GF-D8 (cell line): ENCODE results near the gene LPIN1.

ENCODE experiments used
- DNase-seq: peaks from one replicate; lab custom pipeline; 2025; lab: John Stamatoyannopoulos, UW

The LPIN1 gene

GRCh38 chr2:11762799-11763461 lies 16.5 kb downstream of the LPIN1 start:
- DNase-seq, result peak; percentile 33

- DNase-seq, result no peak
These were observed 17.9 kb downstream of the LPIN1 start for GRCh38 chr2:11764359-11764758.

- DNase-seq, result no peak
These were observed 18.5 kb downstream of the LPIN1 start for GRCh38 chr2:11764920-11765319.

GRCh38 chr2:11765501-11765900 lies 19.1 kb downstream of the LPIN1 start:
- DNase-seq, result no peak

GRCh38 chr2:11766016-11766415 lies 19.6 kb downstream of the LPIN1 start:
- no peak for DNase-seq

GRCh38 chr2:11767779-11768178 lies 21.3 kb downstream of the LPIN1 start:
- peak; percentile 64 for DNase-seq

DNA sequence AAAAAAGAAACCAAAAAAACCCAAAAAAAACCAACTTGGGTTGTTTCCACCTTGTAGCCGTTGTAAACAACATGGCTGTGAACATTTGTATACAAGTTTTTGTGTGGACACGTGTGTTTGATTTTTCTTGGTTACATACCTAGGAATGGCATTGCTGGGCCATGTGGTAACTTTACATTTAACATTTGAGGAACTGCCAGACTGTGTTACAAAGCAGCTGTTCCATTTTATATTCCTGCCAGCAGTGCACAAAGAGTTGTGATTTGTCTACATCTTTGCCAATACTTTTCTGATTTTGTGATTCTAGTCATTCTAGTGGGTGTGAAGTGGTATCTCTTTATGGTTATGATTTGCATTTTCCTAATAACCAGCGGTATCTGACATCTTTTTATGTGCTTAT lies 22.5 kb downstream of the LPIN1 start:
- no peak for DNase-seq

GRCh38 chr2:11769516-11769915 lies 23.1 kb downstream of the LPIN1 start:
- no peak for DNase-seq

DNA sequence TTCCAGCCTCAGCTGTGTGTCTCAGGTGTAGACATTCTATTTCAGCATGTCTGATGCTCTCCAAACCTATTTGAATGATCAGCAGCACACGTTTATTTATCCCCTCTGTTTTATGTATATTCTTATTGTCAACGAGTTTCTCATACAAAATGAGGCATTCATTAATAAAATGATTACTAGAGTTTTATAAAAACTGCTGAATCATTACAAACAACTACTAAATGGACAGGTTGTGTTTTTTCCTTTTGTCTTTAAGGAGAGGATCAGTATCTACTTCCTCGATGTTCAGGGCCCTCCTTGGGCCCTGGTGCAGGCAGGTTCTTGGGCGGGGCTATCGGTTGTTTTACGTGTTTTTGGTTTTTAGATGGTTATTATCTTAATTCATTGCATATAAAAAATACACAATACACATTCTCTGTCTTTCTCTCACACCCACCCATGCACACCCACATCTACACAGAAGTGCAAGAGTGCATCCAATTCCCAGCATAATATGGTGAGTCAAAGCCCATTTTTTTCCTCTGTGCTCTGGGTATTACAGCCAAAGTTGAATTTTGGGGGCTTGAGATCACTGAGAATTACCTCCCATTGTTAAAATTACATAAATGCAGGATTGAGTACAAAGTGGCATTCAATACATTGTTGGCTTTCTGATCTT lies 24.2 kb downstream of the LPIN1 start:
- DNase-seq, result no peak

DNA sequence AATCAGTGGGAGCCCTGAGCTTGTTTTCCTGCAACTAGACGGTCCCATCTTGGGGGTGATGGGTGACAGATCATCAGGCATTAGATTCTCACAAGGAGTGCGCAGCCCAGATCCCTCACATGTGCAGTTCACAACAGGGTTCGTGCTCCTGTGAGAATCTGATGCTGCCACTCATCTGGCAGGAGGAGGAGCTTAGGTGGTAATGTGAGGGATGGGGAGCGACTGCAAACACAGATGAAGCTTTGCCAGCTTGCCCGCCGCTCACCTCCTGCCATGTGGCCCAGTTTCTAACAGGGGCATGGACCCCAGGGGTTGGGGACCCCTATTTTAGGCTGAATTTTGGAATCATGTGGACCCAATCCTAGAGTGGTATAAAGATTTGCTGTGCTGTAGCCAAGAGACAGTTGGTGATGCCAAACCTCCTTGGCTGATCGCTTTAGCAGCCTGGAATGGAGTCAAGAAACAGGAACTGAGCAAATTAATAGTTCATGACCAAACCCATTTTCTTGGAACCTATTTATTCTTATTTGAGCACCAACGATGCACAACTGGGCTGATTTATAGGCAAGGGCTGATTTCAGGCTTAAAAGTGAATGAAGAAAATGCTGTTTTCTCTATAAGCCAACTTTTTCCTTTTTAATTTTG lies 25.7 kb downstream of the LPIN1 start:
- no peak for DNase-seq

DNA sequence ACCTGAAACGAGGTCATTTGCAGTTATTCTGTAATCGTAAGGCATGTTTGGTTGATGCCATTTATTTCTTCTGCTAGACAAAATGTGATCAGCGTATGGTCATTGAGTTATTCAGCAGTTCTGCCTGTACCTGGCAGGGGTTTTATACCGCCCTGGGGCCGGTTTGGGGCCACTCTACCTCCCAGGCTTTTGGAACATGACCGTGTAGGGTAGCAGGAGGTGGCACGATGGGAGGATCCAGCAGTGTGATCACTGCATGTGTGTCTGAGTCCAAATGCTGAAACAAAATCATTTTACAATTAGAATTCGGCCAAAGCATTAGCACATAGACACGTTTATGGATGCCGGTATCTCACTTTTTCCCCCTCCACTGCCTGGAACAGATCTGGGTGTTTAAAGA lies 26.7 kb downstream of the LPIN1 start:
- no peak for DNase-seq

DNA sequence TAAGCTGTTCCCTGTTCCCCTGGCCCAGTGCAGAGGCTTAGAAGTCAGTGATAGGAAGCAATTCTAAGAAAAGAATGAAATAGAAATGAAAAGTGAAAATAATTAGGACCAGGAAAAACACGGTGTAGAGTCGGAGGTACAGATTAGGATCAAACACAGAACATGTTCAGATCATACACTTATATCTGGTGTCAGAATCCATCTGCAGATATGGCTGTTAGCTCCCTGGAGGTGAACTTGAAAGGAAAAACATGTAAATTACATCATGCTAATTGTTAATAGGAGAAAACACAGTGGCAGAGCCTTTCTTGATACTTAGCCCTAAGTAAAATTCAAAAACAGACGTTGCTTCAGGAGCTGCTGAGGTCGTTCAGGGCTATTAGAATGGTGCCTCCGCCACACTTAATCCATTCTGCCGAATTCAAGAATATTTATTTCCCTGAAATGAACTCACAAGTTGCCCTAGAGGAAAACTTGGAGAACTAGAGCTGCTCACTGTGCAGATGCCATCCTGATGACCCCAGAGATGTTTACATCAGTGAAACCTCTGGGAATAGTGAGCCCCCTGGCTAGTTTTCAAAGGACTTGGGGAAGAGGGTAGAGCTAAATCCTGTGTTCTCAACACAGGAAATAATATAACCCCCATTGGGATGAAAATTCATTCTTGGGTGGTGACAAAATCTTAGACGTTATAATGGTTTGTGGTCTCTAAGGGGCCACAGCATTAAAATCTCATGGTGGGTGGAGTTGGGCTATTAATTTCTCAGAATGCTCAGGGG lies 27.5 kb downstream of the LPIN1 start:
- DNase-seq, result no peak

- no peak for DNase-seq
These were observed 28.2 kb downstream of the LPIN1 start for GRCh38 chr2:11774600-11774999.

- DNase-seq, result no peak
These were observed 29.0 kb downstream of the LPIN1 start for GRCh38 chr2:11775384-11775783.

GRCh38 chr2:11777066-11777782 lies 30.8 kb downstream of the LPIN1 start:
- peak; percentile 88 for DNase-seq

GRCh38 chr2:11777886-11778415 lies 31.5 kb downstream of the LPIN1 start:
- DNase-seq, result no peak

DNA sequence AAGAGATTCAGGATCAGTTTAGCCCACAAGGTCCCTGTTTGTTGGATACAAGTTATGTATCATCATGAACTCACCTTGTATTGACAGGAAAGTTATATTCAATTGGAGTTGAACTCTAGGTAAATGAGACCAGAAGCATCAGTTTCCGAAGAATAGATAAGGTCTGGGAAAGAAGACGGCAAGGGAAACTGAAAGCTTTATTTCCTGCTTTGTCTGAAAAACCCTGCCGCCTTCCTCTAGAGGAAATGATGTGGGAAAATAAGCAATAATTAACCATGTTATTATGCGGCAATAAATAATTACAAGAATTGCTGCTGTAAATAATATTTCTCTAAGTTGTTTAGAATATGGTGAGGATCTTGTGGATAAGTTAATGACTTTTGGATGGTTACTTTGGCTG lies 32.0 kb downstream of the LPIN1 start:
- no peak for DNase-seq

- DNase-seq, result no peak
These were observed 32.7 kb downstream of the LPIN1 start for GRCh38 chr2:11778923-11779757.

- no peak for DNase-seq
These were observed 35.2 kb downstream of the LPIN1 start for GRCh38 chr2:11781602-11782001.

DNA sequence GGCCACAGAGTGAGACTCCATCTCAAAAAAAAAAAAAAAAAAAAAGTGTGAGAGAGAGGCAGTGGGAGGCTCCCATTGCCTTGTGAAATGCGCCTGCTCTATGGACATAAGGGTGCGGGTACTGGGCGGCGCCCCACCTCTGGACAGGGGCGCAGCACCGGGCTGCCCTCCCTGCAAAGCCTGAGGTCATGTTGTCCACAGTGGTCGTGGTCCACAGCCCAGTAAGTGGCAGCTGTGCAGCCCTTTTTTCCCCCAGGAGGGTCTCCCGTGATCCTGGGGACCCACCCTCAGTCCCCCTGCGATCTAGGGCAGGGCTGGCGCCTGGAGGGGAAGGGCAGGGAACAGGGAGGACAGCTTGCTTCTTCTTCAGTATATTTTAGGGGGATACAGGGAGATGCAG lies 37.8 kb downstream of the LPIN1 start:
- DNase-seq, result no peak
